H1 (cell line): ENCODE data around the gene FGFRL1. TPM values are rescaled to one million over a fixed set of nuclear protein-coding genes. Genes with fewer than 3 reads are reported as not detected.

Source experiments
- EZH2 ChIP-seq: fragments of 200-600 bp; sonication (generic); IDR thresholded peaks from 2 replicates; pipeline ENCODE4 v1.7.1; 2012; ENCODE audit warnings: low read depth, mild to moderate bottlenecking, moderate library complexity, low read length, inconsistent platforms; ENCODE audit not compliant: severe bottlenecking
- HDAC6 ChIP-seq: IDR thresholded peaks from one replicate; pipeline ENCODE4 v1.7.1; 2012; ENCODE audit warnings: low read depth, mild to moderate bottlenecking, inconsistent platforms, low read length, moderate library complexity
- NANOG ChIP-seq: IDR thresholded peaks from 2 replicates; pipeline ENCODE4 v1.6.1; 2011; ENCODE audit warnings: low read length, low read depth, mild to moderate bottlenecking, inconsistent platforms; ENCODE audit not compliant: insufficient read depth, poor library complexity, severe bottlenecking
- polyA plus RNA-seq, 7 experiments: library from polyadenylated mRNA; depleted of rRNA in 3 of 7; stranded (reverse) in 5 of 7; unstranded in 2 of 7; fragments of >200 nt in 5 of 7; fragments of 200-250 nt in 2 of 7; gene quantifications; 1 replicate in 5 of 7; 2 replicates in 1 of 7; 4 replicates in 1 of 7; pipeline versions ENCODE4 v1.2.1 to v1.2.3, GENCODE V29; 2011 to 2013; ENCODE audit warnings: missing spikeins in 2 of 7, mixed read lengths in 2 of 7
- total RNA-seq: library from RNA; stranded (reverse); fragmentation: NEBNext Ultra II Directional; extraction: Animal tissue kit (Norgen Biotek cat#: 25700); gene quantifications from 2 replicates; pipeline ENCODE4 v1.2.1, GENCODE V29; 2021

FGFRL1 gene
- total and polyA plus RNA-seq, 2 of the 8 experiments (the other 6 are each of a cell fraction or from before 2014, with no cell fraction given), result 18.9 to 34.6 TPM

DNA sequence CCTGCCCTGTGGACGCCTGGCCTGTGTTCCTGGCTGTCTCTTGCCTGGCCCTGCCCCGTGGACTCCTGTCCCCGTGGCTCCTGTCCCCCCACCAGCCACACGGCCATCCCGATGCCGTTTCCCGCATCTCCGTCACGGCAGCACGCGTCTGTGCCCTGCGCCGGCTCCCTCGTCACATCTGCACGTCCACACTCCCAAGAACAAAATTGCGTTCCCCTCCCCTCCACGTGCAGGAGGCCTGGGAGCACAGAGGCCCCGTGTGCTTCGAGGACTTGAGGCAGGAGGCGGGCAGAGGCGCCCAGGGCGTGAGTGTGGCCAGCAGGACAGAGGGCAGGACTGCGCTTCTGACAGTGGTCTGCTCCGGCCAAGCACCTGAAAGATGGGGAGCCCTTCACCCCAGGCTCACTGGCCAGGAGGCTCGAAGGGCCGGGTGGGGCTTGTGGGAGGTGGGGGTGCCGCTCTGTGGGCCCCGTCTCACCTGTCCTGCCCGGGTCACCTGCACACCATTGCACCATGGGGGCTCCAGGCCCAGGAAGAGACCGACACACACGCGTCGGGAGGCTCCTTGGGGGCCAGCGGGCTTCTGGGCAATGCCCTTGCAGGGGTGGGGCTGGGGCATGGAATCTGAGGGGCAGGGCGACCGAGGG is 17.3 kb downstream of the FGFRL1 start (continued):
- TF ChIP-seq NANOG (no peak), HDAC6 (no peak), EZH2 (no peak)
